ENCODE measurements around the gene SLIT1. TPM values are rescaled to one million over a fixed set of nuclear protein-coding genes. Genes with fewer than 3 reads are reported as not detected.

Gene SLIT1
- total RNA-seq, 1 donor from 2014 or later = 25.5 TPM

DNA sequence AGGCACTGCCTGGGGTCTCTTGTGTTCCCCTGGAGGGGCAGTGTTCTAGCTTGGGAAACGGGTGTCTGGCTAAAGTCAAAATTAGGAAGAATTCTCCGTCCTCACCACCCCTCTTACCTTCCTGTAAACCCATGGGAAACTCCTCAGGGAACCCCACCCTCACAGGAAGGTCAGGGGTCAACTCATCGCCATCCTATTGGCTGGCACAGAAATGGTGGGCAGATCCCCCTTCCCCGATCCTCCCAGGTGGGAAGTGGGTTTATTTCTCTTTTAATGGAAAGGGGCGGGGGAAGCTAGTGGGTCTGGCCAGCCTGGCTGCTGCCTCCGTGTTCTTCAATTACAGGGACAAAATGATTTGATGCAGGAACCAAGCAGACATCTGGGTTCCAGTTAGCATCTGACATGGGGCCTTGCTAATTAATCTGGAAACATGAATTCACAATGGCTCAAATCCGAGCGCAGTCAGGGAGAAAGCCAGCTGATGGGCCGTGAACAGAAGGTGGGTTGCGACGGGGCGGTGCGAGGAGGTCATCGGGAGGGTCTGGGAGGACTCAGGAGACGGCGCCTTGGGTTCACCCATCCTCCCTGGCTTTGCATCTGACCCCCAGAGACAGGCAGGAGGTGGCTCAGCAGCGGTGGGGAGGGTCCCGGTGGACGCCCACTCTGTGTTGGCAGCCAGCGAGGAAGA lies 66.6 kb downstream of the SLIT1 start:
- no peak for DNase-seq (ENCODE audit: low spot score, unreplicated experiment)
- no peaks in the 10 kb centered on the region for H3K27me3 Mint-ChIP-seq
- H3K4me1 Mint-ChIP-seq (ENCODE audit: low read depth) = no peaks in the 10 kb centered on the region
- H3K36me3 Mint-ChIP-seq (ENCODE audit: insufficient read depth) = no peaks in the 10 kb centered on the region
- TF ChIP-seq, protein P1, sequence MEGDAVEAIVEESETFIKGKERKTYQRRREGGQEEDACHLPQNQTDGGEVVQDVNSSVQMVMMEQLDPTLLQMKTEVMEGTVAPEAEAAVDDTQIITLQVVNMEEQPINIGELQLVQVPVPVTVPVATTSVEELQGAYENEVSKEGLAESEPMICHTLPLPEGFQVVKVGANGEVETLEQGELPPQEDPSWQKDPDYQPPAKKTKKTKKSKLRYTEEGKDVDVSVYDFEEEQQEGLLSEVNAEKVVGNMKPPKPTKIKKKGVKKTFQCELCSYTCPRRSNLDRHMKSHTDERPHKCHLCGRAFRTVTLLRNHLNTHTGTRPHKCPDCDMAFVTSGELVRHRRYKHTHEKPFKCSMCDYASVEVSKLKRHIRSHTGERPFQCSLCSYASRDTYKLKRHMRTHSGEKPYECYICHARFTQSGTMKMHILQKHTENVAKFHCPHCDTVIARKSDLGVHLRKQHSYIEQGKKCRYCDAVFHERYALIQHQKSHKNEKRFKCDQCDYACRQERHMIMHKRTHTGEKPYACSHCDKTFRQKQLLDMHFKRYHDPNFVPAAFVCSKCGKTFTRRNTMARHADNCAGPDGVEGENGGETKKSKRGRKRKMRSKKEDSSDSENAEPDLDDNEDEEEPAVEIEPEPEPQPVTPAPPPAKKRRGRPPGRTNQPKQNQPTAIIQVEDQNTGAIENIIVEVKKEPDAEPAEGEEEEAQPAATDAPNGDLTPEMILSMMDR (IDR thresholded peaks at IDR 0.05; ENCODE audit: unreplicated experiment) = no peak
- no peak overlapping the region for H3K4me3 Mint-ChIP-seq (ENCODE audit: low read depth)
- H3K9me3 Mint-ChIP-seq (ENCODE audit: low read depth) = no peaks in the 10 kb centered on the region
- H3K27ac Mint-ChIP-seq = no peak overlapping the region

DNA sequence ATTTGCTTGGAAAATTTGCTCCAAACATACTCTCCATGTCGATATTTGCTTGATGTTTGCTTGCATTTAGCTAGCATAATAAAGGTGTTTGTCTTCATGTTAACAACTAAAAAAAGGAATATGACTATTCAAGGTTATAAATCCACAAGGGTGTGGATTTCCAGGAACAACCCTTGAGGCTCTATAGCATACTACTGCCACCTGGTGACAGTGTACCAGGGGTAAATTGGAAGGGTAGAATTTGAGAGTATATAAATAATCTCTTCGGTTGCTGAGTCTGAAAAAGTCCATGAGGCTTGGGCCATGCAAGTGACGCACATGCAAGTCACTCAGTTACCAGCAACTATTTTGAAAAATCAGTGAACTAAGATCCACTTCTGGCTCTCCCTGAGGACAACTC lies 68.4 kb downstream of the SLIT1 start:
- Mint-ChIP-seq H3K9me3 (ENCODE audit: low read depth) (no peaks in the 10 kb centered on the region), H3K27ac (no peak overlapping the region), H3K36me3 (ENCODE audit: insufficient read depth) (no peaks in the 10 kb centered on the region), H3K27me3 (no peaks in the 10 kb centered on the region), H3K4me3 (ENCODE audit: low read depth) (no peak overlapping the region), H3K4me1 (ENCODE audit: low read depth) (no peaks in the 10 kb centered on the region)
- DNase-seq (ENCODE audit: low spot score, unreplicated experiment) = no peak
- TF ChIP-seq, protein P1 (IDR thresholded peaks at IDR 0.05; ENCODE audit: unreplicated experiment) = peak; percentile 14

DNA sequence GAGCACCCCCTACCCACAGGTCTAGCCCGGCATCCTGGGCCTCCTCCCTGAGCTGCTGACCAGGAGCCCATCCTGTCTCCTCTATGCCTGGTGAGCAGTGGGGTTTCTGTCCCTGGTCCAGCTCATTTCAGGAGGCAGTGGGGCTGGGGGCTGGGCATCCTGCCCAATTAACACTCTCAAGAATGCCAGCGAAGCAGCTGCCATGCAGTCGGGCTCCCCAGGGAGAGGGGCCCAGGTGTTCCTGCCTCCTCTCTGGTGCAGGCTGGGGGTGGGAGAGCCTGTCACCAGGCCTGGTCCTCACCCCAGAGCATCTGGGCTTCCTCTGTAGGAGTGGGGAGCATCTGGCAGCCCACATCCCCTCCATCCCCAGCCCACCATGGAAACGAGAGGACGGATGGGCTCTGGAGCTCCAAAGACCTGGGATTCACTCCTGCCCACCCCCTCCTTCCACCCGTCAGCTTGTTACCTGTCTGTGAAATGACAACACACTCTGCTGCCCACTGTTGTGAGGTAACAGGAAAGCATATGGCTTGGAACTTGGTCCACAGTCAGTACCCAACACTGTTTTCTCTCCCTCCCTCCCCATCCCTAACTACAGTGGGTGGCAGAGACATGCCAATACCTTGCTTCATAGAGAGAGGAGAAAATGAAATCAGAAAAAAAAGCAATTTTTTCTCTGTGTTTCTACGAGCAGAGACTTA lies 69.1 kb downstream of the SLIT1 start:
- Mint-ChIP-seq H3K36me3 (ENCODE audit: insufficient read depth) (no peaks in the 10 kb centered on the region), H3K4me3 (ENCODE audit: low read depth) (no peak overlapping the region), H3K9me3 (ENCODE audit: low read depth) (no peaks in the 10 kb centered on the region), H3K27me3 (no peaks in the 10 kb centered on the region), H3K27ac (peak overlapping the region; percentile 39), H3K4me1 (ENCODE audit: low read depth) (no peaks in the 10 kb centered on the region)
- DNase-seq (ENCODE audit: low spot score, unreplicated experiment) = no peak
- TF ChIP-seq, protein P1 (IDR thresholded peaks at IDR 0.05; ENCODE audit: unreplicated experiment) = no peak

- Mint-ChIP-seq H3K4me3 (ENCODE audit: low read depth) (no peak overlapping the region), H3K9me3 (ENCODE audit: low read depth) (no peaks in the 10 kb centered on the region), H3K27me3 (no peaks in the 10 kb centered on the region), H3K4me1 (ENCODE audit: low read depth) (no peaks in the 10 kb centered on the region), H3K36me3 (ENCODE audit: insufficient read depth) (no peaks in the 10 kb centered on the region), H3K27ac (no peak overlapping the region)
- no peak for DNase-seq (ENCODE audit: low spot score, unreplicated experiment)
- TF ChIP-seq, protein P1 (IDR thresholded peaks at IDR 0.05; ENCODE audit: unreplicated experiment) = no peak
These were observed 69.9 kb downstream of the SLIT1 start for GRCh38 chr10:97115846-97116245.

GRCh38 chr10:97111615-97112014 lies 74.1 kb downstream of the SLIT1 start:
- no peak for DNase-seq (ENCODE audit: low spot score, unreplicated experiment)
- Mint-ChIP-seq H3K4me3 (ENCODE audit: low read depth) (no peak overlapping the region), H3K9me3 (ENCODE audit: low read depth) (no peaks in the 10 kb centered on the region), H3K27me3 (peaks cover 3% of the 10 kb centered on the region), H3K4me1 (ENCODE audit: low read depth) (peaks cover 3% of the 10 kb centered on the region), H3K36me3 (ENCODE audit: insufficient read depth) (no peaks in the 10 kb centered on the region), H3K27ac (no peak overlapping the region)
- TF ChIP-seq, protein P1 (IDR thresholded peaks at IDR 0.05; ENCODE audit: unreplicated experiment) = no peak
